A673 (cell line): Measurements from ENCODE around the gene TBC1D9B. TPM values are rescaled to one million over a fixed set of nuclear protein-coding genes. Genes with fewer than 3 reads are reported as not detected.

ENCODE experiments used
- BruUV-seq: library from RNA; stranded (reverse); fragments of 400-500 nt; replicated peaks from 2 replicates; lab custom pipeline; 2021; lab: Mats Ljungman, UMichigan
- CTCF ChIA-PET: fragments of 300-600 bp; sonication (Branson Sonifier 250); formaldehyde crosslinking; loops from one replicate; lab custom pipeline; 2022; ENCODE audit warnings: antibody characterized with exemption; lab: Charles Lee
- POLR2A ChIA-PET: fragments of 300-600 bp; sonication (Branson Sonifier 250); formaldehyde crosslinking; loops from one replicate; lab custom pipeline; 2022; ENCODE audit warnings: antibody characterized with exemption; ENCODE audit not compliant: low non-redundant PET; lab: Charles Lee
- DNase-seq: peaks from one replicate; pipeline ENCODE4 v3.0.0-alpha.2; 2015; ENCODE audit warnings: low spot score
- H3K27ac ChIP-seq: fragments of 200-600 bp; sonication (generic); 2 replicates; pipeline ENCODE4 v1.5.1; 2016; ENCODE audit warnings: mixed run types, low read depth, mild to moderate bottlenecking, mixed read lengths, antibody characterized with exemption, low read length; ENCODE audit not compliant: poor library complexity, severe bottlenecking
- H3K27me3 ChIP-seq: fragments of 200-600 bp; sonication (generic); replicated peaks from 2 replicates; pipeline ENCODE4 v1.6.1; 2017; ENCODE audit warnings: mixed run types, low read depth, mild to moderate bottlenecking, mixed read lengths, antibody characterized with exemption, low read length; ENCODE audit not compliant: insufficient read depth, poor library complexity
- H3K36me3 ChIP-seq: fragments of 200-600 bp; sonication (generic); 2 replicates; pipeline ENCODE4 v1.6.1; 2016; ENCODE audit warnings: mixed run types, mild to moderate bottlenecking, mixed read lengths, antibody characterized with exemption, low read length; ENCODE audit not compliant: insufficient read depth, poor library complexity, severe bottlenecking
- H3K4me1 ChIP-seq: fragments of 200-600 bp; sonication (generic); 2 replicates; pipeline ENCODE4 v1.6.1; 2017; ENCODE audit warnings: mixed run types, mild to moderate bottlenecking, mixed read lengths, antibody characterized with exemption, low read length; ENCODE audit not compliant: insufficient read depth, poor library complexity, severe bottlenecking
- H3K4me3 ChIP-seq: fragments of 200-600 bp; sonication (generic); 2 replicates; pipeline ENCODE4 v1.5.1; 2016; ENCODE audit warnings: low read depth, mixed run types, mild to moderate bottlenecking, mixed read lengths, low read length; ENCODE audit not compliant: poor library complexity, severe bottlenecking
- H3K9me3 ChIP-seq: fragments of 200-600 bp; sonication (generic); 2 replicates; pipeline ENCODE4 v1.6.1; 2016; ENCODE audit warnings: mixed run types, low read depth, mild to moderate bottlenecking, mixed read lengths, antibody characterized with exemption, low read length; ENCODE audit not compliant: poor library complexity, severe bottlenecking
- CTCF ChIP-seq: fragments of 300-800, 200-600 bp; sonication (generic); conservative IDR thresholded peaks from 2 replicates; pipeline ENCODE4 v1.5.1; 2017; ENCODE audit warnings: low read depth, mild to moderate bottlenecking, antibody characterized with exemption, low read length, moderate library complexity, mixed read lengths
- EZH2 ChIP-seq: fragments of 200-600 bp; sonication (generic); IDR thresholded peaks from 2 replicates; pipeline ENCODE4 v1.6.1; 2017; ENCODE audit warnings: borderline replicate concordance, low read depth, mild to moderate bottlenecking, mixed read lengths, antibody characterized with exemption, low read length; ENCODE audit not compliant: poor library complexity, severe bottlenecking
- intact Hi-C: fragments of 100-400 bp; cut with micrococcal nuclease; formaldehyde crosslinking; loops from one replicate; pipeline ENCODE4 v1.10.0; 2022; ENCODE audit not compliant: unreplicated experiment
- total RNA-seq: library from RNA; stranded (reverse); gene quantifications from 2 replicates; pipeline ENCODE4 v1.2.3, GENCODE V29; 2021

The TBC1D9B gene
- total RNA-seq, 1 experiment from 2014 or later = 68.2 TPM

GRCh38 chr5:179954434-179954833, 46.7 kb upstream of the TBC1D9B start:
- intact Hi-C loops = no loop called here
- Histone ChIP-seq H3K4me3 (no peak overlapping the region), H3K9me3 (no peaks in the 10 kb centered on the region), H3K27ac (no peak overlapping the region), H3K4me1 (no peaks in the 10 kb centered on the region), H3K36me3 (no peaks in the 10 kb centered on the region), H3K27me3 (no peaks in the 10 kb centered on the region)
- no TSS peak for BruUV-seq
- ChIA-PET CTCF (no interaction called here), POLR2A (no interaction called here)
- no peak for DNase-seq
- no peak for TF ChIP-seq EZH2
- TF ChIP-seq CTCF = no peak

- no peak overlapping the region for H3K4me3 ChIP-seq
- no peaks in the 10 kb centered on the region for H3K36me3 ChIP-seq
- TF ChIP-seq EZH2 = no peak
- no peak for TF ChIP-seq CTCF
- H3K27me3 ChIP-seq = no peaks in the 10 kb centered on the region
- ChIA-PET CTCF (no interaction called here), POLR2A (no interaction called here)
- BruUV-seq = no TSS peak
- intact Hi-C loops = no loop called here
- H3K4me1 ChIP-seq = no peaks in the 10 kb centered on the region
- H3K27ac ChIP-seq = no peak overlapping the region
- H3K9me3 ChIP-seq = no peaks in the 10 kb centered on the region
- no peak for DNase-seq
These were observed 46.3 kb upstream of the TBC1D9B start for GRCh38 chr5:179953987-179954386.

- intact Hi-C loops = no loop called here
- no peak for TF ChIP-seq CTCF
- no peak for TF ChIP-seq EZH2
- ChIA-PET POLR2A (no interaction called here), CTCF (interaction anchor here (0.6 kb wide), 1 partner anchor 154 kb away, joined by 4 read pairs; no protein-coding TSS in a partner anchor)
- Histone ChIP-seq H3K36me3 (no peaks in the 10 kb centered on the region), H3K4me1 (no peaks in the 10 kb centered on the region), H3K9me3 (no peaks in the 10 kb centered on the region), H3K4me3 (no peak overlapping the region), H3K27me3 (no peaks in the 10 kb centered on the region), H3K27ac (no peak overlapping the region)
- DNase-seq = no peak
- BruUV-seq = no TSS peak
These were observed 29.4 kb upstream of the TBC1D9B start for GRCh38 chr5:179936976-179937681.
